Gastrocnemius medialis (tissue), 4 donors: ENCODE data around the gene CGRRF1.

Experiments used
- POLR2A ChIP-seq, 2 donors: fragments of 450-650 bp; IDR thresholded peaks; one replicate each; pipeline ENCODE4 v1.6.1; 2017; ENCODE audit warnings: antibody characterized with exemption in 2 of 2, mild to moderate bottlenecking in 2 of 2, moderate library complexity in 2 of 2
- TF ChIP-seq, protein P1 (sequence below), 5 experiments: fragments of 450-650 bp in 3 of 5; fragments of 200-600 bp in 2 of 5; sonication (generic) in 2 of 5; IDR thresholded peaks in 4 of 5; conservative IDR thresholded peaks in 1 of 5; 1 replicate in 4 of 5; 2 replicates in 1 of 5; pipeline ENCODE4 v1.5.1; 2016 to 2019; ENCODE audit warnings: antibody characterized with exemption in 5 of 5, mild to moderate bottlenecking in 3 of 5, moderate library complexity in 3 of 5

DNA sequence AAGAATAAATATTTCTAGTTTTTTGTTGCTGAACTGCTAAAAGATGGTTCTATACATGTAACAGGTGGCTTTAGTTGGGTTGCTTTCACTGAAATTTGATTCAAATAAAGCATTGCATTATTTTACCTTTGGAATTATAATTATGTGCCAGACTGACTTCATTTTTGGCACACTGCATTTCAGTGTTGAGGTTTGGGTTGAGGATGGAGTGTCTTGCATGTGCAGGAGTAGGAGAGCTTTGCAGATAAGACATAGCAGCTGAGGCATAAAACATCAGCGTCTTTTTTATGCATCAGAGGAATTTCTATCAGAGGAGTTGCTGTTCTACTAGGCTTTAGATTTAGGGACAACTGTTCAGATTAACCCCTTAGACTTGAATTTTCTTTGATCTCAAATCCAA, 74.4 kb downstream of the CGRRF1 start:
- TF ChIP-seq, protein P1, sequence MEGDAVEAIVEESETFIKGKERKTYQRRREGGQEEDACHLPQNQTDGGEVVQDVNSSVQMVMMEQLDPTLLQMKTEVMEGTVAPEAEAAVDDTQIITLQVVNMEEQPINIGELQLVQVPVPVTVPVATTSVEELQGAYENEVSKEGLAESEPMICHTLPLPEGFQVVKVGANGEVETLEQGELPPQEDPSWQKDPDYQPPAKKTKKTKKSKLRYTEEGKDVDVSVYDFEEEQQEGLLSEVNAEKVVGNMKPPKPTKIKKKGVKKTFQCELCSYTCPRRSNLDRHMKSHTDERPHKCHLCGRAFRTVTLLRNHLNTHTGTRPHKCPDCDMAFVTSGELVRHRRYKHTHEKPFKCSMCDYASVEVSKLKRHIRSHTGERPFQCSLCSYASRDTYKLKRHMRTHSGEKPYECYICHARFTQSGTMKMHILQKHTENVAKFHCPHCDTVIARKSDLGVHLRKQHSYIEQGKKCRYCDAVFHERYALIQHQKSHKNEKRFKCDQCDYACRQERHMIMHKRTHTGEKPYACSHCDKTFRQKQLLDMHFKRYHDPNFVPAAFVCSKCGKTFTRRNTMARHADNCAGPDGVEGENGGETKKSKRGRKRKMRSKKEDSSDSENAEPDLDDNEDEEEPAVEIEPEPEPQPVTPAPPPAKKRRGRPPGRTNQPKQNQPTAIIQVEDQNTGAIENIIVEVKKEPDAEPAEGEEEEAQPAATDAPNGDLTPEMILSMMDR (IDR thresholded peaks at IDR 0.05 in 4 of 5, conservative IDR thresholded peaks at IDR 0.05 in 1 of 5), result no peak
- TF ChIP-seq POLR2A (IDR thresholded peaks at IDR 0.05), result no peak
